Activated CD8-positive, alpha-beta memory T cell treated with anti-CD3 and anti-CD28 coated beads, Interleukin-2, amount 50 U/mL, for 24 hours (primary cell): ENCODE measurements around the gene RNF180.
"Not testable (repeated sequence)": the region's sequence is repeated elsewhere in the genome, so short reads cannot be mapped to it uniquely, and the experiment has no call there.

ENCODE experiments used
- DNase-seq: peaks from one replicate; pipeline ENCODE4 v3.0.0-alpha.2; 2020; ENCODE audit errors: extremely low read depth

RNF180 gene

GRCh38 chr5:64397552-64397951, 231.9 kb downstream of the RNF180 start:
- DNase-seq: no peak

- not testable (repeated sequence) for DNase-seq
Observed at GRCh38 chr5:64398735-64399134, 233.1 kb downstream of the RNF180 start.

- DNase-seq: not testable (repeated sequence)
Observed at GRCh38 chr5:64407103-64407825, 241.6 kb downstream of the RNF180 start.

- DNase-seq: no peak
Observed at GRCh38 chr5:64417390-64417789, 251.7 kb downstream of the RNF180 start.

- no peak for DNase-seq
Observed at GRCh38 chr5:64418013-64418412, 252.4 kb downstream of the RNF180 start.
